Liver (tissue), 9 donors: ENCODE data around the gene BBC3. TPM values are rescaled to one million over a fixed set of nuclear protein-coding genes. Genes with fewer than 3 reads are reported as not detected.

Experiments
- DNase-seq: peaks from one replicate; pipeline ENCODE4 v3.0.0-alpha.2; 2017; ENCODE audit warnings: low spot score
- H3K27ac ChIP-seq, 2 donors: one replicate each; pipeline ENCODE4 v1.7.0; 2013; ENCODE audit warnings: inconsistent platforms in 2 of 2, low read length in 2 of 2, control low read depth in 1 of 2, low read depth in 1 of 2, mild to moderate bottlenecking in 1 of 2
- H3K27me3 ChIP-seq, 4 donors: one replicate each; pipeline versions ENCODE4 v1.6.1 to v1.7.0; 2013; ENCODE audit warnings: low read length in 3 of 4, inconsistent platforms in 1 of 4, mild to moderate bottlenecking in 1 of 4, moderate library complexity in 1 of 4; ENCODE audit not compliant: control insufficient read depth in 4 of 4, insufficient read depth in 4 of 4
- H3K36me3 ChIP-seq, 4 donors: one replicate each; pipeline versions ENCODE4 v1.6.1 to v1.7.0; 2013; ENCODE audit warnings: low read length in 3 of 4, mild to moderate bottlenecking in 3 of 4, low read depth in 1 of 4, moderate library complexity in 1 of 4; ENCODE audit not compliant: control insufficient read depth in 4 of 4, insufficient read depth in 3 of 4
- H3K4me1 ChIP-seq, 4 donors: one replicate each; pipeline versions ENCODE4 v1.6.1 to v1.7.0; 2013; ENCODE audit warnings: low read length in 3 of 4, mild to moderate bottlenecking in 3 of 4, moderate library complexity in 1 of 4; ENCODE audit not compliant: control insufficient read depth in 4 of 4, insufficient read depth in 4 of 4
- H3K4me3 ChIP-seq, 3 donors: one replicate each; pipeline versions ENCODE4 v1.6.1 to v1.7.0; 2013; ENCODE audit warnings: low read length in 3 of 3, control low read depth in 1 of 3, low read depth in 1 of 3, mild to moderate bottlenecking in 1 of 3
- H3K9ac ChIP-seq, 2 donors: one replicate each; pipeline ENCODE4 v1.7.0; 2013; ENCODE audit warnings: low read length in 2 of 2, mild to moderate bottlenecking in 2 of 2, moderate library complexity in 2 of 2, control low read depth in 1 of 2, low read depth in 1 of 2
- H3K9me3 ChIP-seq, 4 donors: one replicate each; pipeline versions ENCODE4 v1.6.1 to v1.7.0; 2013; ENCODE audit warnings: low read length in 3 of 4; ENCODE audit not compliant: control insufficient read depth in 4 of 4
- HNF4A ChIP-seq, 2 donors: conservative IDR thresholded peaks; 2 replicates each; pipeline ENCODE4 v1.6.1; 2016; ENCODE audit warnings: antibody characterized with exemption in 2 of 2, mild to moderate bottlenecking in 2 of 2
- HNF4G ChIP-seq: IDR thresholded peaks from 2 replicates; pipeline ENCODE4 v1.6.1; 2016; ENCODE audit warnings: antibody characterized with exemption
- NR2F2 ChIP-seq: IDR thresholded peaks from 2 replicates; pipeline ENCODE4 v1.6.1; 2016; ENCODE audit warnings: antibody characterized with exemption
- RAD21 ChIP-seq, 2 donors: IDR thresholded peaks; 2 replicates each; pipeline ENCODE4 v1.6.1; 2016; ENCODE audit warnings: antibody characterized with exemption in 2 of 2, mild to moderate bottlenecking in 2 of 2
- RXRA ChIP-seq, 2 donors: IDR thresholded peaks; 2 replicates each; pipeline ENCODE4 v1.6.1; 2017 to 2018; ENCODE audit warnings: antibody characterized with exemption in 2 of 2, mild to moderate bottlenecking in 1 of 2
- SP1 ChIP-seq: IDR thresholded peaks from 2 replicates; pipeline ENCODE4 v1.6.1; 2018; ENCODE audit warnings: antibody characterized with exemption, mild to moderate bottlenecking
- TAF1 ChIP-seq: conservative IDR thresholded peaks from 2 replicates; pipeline ENCODE4 v1.6.1; 2016; ENCODE audit warnings: antibody characterized with exemption, mild to moderate bottlenecking
- YY1 ChIP-seq: IDR thresholded peaks from 2 replicates; pipeline ENCODE4 v1.6.1; 2016; ENCODE audit warnings: antibody characterized with exemption, mild to moderate bottlenecking
- ZBTB33 ChIP-seq: IDR thresholded peaks from 2 replicates; pipeline ENCODE4 v1.6.1; 2016; ENCODE audit warnings: antibody characterized with exemption
- WGBS: extraction: QIAGEN DNeasy Blood & Tissue Kit; methylation state at CpG from one replicate; pipeline ENCODE4 v1.1.7; 2013; 5-methylcytosine and 5-hydroxymethylcytosine counted together
- polyA plus RNA-seq, 2 donors: library from polyadenylated mRNA; stranded (reverse) in 1 of 2; unstranded in 1 of 2; fragments of 200-250 nt in 1 of 2; fragments of >200 nt in 1 of 2; fragmentation: Nextera tagmentation in 1 of 2; extraction: Ambion mirVana in 1 of 2; gene quantifications; one replicate each; pipeline versions ENCODE4 v1.2.1 to v1.2.3, GENCODE V29; 2013 to 2015
- total RNA-seq, 2 donors: library from RNA; depleted of rRNA; stranded (reverse); fragments of >200 nt; gene quantifications; one replicate each; pipeline ENCODE4 v1.2.3, GENCODE V29; 2014
- TF ChIP-seq, protein P1 (sequence below): IDR thresholded peaks from 2 replicates; pipeline ENCODE4 v1.6.1; 2016; ENCODE audit warnings: antibody characterized with exemption, mild to moderate bottlenecking
- donor health status: healthy.
- donor health status: healthy.
- donor health status: healthy.
- donor health status: healthy.
- donor health status: healthy.

BBC3 gene
- total and polyA plus RNA-seq, 4 donors = 0.35 to 2.6 (median 1.6) TPM

DNA sequence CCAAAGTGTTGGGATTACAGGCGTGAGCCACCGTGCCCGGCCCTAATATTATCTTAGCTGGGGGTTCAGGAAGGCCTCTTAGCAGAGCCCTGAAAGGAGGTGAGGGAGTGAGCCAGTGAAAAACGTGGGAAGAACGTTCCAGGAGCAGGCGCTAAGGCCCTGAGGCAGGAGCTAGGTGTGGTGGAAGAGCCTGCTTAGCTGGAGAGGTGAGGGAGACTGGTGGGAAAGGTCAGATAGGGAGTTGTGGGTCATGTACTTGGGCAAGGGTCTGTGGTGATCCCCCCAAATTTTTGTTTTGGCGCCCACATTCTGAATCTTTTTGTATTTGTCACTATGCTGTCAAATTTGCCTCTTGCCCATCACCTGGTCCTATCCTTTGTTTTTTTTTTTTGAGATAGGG is 38.6 kb upstream of the BBC3 start (continued):
- TF ChIP-seq, protein P1, sequence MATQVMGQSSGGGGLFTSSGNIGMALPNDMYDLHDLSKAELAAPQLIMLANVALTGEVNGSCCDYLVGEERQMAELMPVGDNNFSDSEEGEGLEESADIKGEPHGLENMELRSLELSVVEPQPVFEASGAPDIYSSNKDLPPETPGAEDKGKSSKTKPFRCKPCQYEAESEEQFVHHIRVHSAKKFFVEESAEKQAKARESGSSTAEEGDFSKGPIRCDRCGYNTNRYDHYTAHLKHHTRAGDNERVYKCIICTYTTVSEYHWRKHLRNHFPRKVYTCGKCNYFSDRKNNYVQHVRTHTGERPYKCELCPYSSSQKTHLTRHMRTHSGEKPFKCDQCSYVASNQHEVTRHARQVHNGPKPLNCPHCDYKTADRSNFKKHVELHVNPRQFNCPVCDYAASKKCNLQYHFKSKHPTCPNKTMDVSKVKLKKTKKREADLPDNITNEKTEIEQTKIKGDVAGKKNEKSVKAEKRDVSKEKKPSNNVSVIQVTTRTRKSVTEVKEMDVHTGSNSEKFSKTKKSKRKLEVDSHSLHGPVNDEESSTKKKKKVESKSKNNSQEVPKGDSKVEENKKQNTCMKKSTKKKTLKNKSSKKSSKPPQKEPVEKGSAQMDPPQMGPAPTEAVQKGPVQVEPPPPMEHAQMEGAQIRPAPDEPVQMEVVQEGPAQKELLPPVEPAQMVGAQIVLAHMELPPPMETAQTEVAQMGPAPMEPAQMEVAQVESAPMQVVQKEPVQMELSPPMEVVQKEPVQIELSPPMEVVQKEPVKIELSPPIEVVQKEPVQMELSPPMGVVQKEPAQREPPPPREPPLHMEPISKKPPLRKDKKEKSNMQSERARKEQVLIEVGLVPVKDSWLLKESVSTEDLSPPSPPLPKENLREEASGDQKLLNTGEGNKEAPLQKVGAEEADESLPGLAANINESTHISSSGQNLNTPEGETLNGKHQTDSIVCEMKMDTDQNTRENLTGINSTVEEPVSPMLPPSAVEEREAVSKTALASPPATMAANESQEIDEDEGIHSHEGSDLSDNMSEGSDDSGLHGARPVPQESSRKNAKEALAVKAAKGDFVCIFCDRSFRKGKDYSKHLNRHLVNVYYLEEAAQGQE = no peak
- TF ChIP-seq TAF1 = no peak

DNA sequence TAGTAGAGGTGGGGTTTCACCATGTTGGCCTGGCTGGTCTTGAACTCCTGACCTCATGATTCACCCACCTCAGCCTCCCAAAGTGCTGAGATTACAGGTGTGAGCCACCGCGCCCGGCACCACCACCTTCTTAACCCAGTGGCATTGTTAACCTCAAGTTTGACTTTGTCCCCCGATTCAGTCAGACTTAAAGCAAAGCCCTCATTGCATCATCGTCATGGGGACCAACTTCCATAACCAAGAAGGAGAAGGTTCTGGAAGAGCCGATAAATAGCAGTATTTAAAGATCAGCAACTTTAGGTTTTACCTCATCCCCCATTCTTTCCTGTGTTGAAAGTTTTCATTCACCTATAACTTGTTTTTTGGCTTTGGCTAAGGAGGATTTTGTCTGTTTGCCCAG is 37.0 kb upstream of the BBC3 start:
- DNase-seq = no peak
- TF ChIP-seq, protein P1 = no peak
- TF ChIP-seq RAD21 (IDR thresholded peaks at IDR 0.05) (no peak), HNF4G (no peak)
- H3K27me3 ChIP-seq = no peaks in the 10 kb centered on the region
- H3K9ac ChIP-seq = no peak overlapping the region
- H3K9me3 ChIP-seq = no peaks in the 10 kb centered on the region
- no peak overlapping the region for H3K4me3 ChIP-seq
- 80% methylated on average over 6 of the region's 6 CpGs for WGBS
- no peak overlapping the region for H3K27ac ChIP-seq
- H3K4me1 ChIP-seq = peaks cover 0 to 7% (median 3%) of the 10 kb centered on the region in 4 donors
- H3K36me3 ChIP-seq = peaks cover 14 to 52% (median 25%) of the 10 kb centered on the region in 4 donors

DNA sequence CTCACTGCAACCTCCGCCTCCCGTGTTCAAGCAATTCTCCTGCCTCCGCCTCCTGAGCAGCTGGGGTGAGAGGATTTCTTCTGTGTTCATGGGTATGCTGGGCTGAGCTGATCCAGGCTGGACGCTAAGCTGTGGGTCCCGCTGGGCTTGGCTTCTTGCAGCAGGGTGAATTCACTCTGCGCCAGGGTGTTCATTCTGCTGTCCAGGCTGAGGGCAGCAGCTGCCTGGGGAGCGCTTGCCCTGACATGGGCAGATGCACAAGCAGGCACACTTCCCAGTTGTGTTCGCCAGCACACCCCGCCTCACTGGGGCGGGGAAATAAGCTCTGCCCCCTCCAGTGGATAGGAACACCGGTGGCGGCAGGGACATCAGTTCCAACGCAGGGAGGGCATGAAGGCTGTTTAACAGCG is 36.4 kb upstream of the BBC3 start:
- 60% methylated on average over 14 of the region's 14 CpGs for WGBS
- TF ChIP-seq YY1 (peak; percentile 23), ZBTB33 (no peak), HNF4A (conservative IDR thresholded peaks at IDR 0.05) (peak; percentile 11 to 29), RXRA (IDR thresholded peaks at IDR 0.05) (peak in 1 of 2 donors; percentile 15), NR2F2 (no peak), SP1 (peak; percentile 41)
- TF ChIP-seq, protein P1 = peak; percentile 48
- Histone ChIP-seq H3K9ac (no peak overlapping the region), H3K27ac (no peak overlapping the region), H3K4me3 (no peak overlapping the region), H3K9me3 (no peaks in the 10 kb centered on the region), H3K36me3 (peaks cover 18 to 59% (median 27%) of the 10 kb centered on the region in 4 donors), H3K4me1 (peaks cover 0 to 5% (median 0%) of the 10 kb centered on the region in 4 donors), H3K27me3 (no peaks in the 10 kb centered on the region)
- DNase-seq = no peak
